ENCODE measurements around the gene GAS7.

DNA sequence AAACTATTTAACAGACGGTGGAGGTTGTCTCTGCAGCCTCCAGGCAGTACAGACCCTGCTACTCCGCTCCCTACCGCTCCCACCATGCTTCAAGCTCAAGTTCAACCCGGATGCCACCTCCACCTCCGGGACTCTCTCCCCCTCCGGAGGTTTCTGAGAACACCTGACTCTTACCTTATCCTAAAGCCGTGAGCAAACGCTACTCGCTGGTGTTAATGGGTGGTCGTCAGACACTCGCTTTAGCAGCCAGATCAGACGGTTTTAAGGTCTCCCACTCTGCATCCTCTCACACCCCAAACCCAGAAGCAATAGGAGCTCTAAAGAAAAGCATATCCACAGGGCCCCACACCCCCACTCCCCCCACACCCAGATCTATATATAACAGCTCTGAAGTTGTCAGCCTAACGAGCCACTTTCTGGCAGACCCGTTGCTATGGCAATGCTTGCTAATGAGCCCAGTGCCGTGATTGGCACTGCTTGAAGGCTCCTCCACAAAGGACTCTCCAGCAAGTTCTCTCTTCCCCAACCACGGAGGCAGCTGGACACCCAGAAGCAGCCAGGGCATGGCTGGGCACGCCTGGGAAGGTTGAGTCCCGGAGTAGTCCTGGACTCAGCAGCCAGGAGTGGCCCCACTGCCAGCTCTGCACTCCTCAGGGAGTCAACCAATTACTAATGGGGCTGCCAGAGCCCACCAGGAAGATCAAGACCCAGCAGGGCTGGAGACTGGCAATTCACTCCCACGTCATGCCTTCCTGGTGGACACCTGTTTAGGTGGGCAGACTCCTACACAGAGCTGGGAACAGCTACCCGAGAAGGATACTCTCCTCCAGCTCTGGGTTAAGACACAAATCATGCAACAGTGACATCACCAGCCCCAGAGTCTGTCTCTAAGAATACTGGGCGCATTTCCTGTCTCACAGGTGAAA is 172.2 kb downstream of the GAS7 start:
- TF ChIP-seq, protein P1, sequence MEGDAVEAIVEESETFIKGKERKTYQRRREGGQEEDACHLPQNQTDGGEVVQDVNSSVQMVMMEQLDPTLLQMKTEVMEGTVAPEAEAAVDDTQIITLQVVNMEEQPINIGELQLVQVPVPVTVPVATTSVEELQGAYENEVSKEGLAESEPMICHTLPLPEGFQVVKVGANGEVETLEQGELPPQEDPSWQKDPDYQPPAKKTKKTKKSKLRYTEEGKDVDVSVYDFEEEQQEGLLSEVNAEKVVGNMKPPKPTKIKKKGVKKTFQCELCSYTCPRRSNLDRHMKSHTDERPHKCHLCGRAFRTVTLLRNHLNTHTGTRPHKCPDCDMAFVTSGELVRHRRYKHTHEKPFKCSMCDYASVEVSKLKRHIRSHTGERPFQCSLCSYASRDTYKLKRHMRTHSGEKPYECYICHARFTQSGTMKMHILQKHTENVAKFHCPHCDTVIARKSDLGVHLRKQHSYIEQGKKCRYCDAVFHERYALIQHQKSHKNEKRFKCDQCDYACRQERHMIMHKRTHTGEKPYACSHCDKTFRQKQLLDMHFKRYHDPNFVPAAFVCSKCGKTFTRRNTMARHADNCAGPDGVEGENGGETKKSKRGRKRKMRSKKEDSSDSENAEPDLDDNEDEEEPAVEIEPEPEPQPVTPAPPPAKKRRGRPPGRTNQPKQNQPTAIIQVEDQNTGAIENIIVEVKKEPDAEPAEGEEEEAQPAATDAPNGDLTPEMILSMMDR (IDR thresholded peaks at IDR 0.05): no peak
- TF ChIP-seq EP300 (IDR thresholded peaks at IDR 0.05): no peak
